ENCODE data around the gene KAT2B. TPM values are rescaled to one million over a fixed set of nuclear protein-coding genes. Genes with fewer than 3 reads are reported as not detected.

KAT2B gene
- total RNA-seq, 4 donors from 2014 or later = 57.2 to 122 (median 74.9) TPM

DNA sequence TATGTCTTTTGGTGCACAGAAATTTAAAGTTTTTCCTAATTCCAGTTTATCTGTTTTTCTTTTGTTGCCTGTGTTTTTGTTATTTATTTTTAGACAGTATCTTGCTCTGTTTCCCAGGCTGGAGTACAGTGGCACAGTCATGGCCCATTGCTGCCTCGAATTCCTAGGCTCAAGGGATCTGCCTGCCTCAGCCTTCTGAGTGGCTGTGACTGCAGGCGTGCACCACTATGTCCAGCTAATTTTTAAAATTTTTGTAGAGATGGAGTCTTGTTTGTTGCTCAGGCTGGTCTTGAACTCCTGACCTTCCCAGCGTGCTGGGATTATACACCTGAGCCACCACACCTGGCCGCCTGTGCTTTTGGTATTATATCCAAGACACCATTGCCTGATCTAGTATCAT lies 22.8 kb downstream of the KAT2B start:
- H3K36me3 ChIP-seq = no peaks in the 10 kb centered on the region
- H3K27ac ChIP-seq = no peak overlapping the region
- peaks cover 34 to 41% of the 10 kb centered on the region in 2 donors for H3K4me1 ChIP-seq
- TF ChIP-seq, protein P1, sequence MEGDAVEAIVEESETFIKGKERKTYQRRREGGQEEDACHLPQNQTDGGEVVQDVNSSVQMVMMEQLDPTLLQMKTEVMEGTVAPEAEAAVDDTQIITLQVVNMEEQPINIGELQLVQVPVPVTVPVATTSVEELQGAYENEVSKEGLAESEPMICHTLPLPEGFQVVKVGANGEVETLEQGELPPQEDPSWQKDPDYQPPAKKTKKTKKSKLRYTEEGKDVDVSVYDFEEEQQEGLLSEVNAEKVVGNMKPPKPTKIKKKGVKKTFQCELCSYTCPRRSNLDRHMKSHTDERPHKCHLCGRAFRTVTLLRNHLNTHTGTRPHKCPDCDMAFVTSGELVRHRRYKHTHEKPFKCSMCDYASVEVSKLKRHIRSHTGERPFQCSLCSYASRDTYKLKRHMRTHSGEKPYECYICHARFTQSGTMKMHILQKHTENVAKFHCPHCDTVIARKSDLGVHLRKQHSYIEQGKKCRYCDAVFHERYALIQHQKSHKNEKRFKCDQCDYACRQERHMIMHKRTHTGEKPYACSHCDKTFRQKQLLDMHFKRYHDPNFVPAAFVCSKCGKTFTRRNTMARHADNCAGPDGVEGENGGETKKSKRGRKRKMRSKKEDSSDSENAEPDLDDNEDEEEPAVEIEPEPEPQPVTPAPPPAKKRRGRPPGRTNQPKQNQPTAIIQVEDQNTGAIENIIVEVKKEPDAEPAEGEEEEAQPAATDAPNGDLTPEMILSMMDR (IDR thresholded peaks at IDR 0.05) = no peak
- no peak for TF ChIP-seq POLR2A (IDR thresholded peaks at IDR 0.05)
- intact Hi-C loops (cut with DNase I) = no loop called here
- no peak for DNase-seq
- no peak overlapping the region for H3K4me3 ChIP-seq (replicated peaks in 1 of 3)
- H3K9me3 ChIP-seq = no peaks in the 10 kb centered on the region
- no peaks in the 10 kb centered on the region for H3K27me3 ChIP-seq
- 63 to 97% methylated on average over 4 of the region's 4 CpGs for WGBS, 2 donors

DNA sequence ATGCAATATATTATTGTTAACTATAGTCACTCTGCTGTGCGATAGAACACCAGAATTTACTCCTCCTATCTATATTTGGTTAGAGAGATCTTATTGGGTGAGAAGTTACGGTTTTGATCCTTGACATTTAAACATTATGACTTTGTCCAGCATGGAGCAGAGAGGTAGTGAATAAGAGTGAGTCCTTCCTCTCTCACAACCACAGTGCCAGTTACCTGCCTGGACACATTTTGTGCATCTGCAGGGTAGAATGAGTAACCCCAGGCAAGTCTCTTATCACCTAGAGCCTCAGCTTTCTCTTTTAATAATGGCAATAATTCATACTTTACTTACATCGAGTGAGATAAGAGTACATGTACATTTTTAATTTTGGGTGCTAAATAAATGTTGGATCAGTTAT lies 24.1 kb downstream of the KAT2B start:
- no peaks in the 10 kb centered on the region for H3K36me3 ChIP-seq
- TF ChIP-seq, protein P1 (IDR thresholded peaks at IDR 0.05) = no peak
- TF ChIP-seq POLR2A (IDR thresholded peaks at IDR 0.05) = no peak
- H3K27ac ChIP-seq = peak overlapping the region in 1 of 3 donors; percentile 32
- H3K4me3 ChIP-seq (replicated peaks in 1 of 3) = no peak overlapping the region
- intact Hi-C loops (cut with DNase I) = no loop called here
- peaks cover 32 to 39% of the 10 kb centered on the region in 2 donors for H3K4me1 ChIP-seq
- 94 to 96% methylated on average over 3 of the region's 3 CpGs for WGBS, 2 donors
- DNase-seq = no peak
- H3K9me3 ChIP-seq = no peaks in the 10 kb centered on the region
- H3K27me3 ChIP-seq = no peaks in the 10 kb centered on the region

DNA sequence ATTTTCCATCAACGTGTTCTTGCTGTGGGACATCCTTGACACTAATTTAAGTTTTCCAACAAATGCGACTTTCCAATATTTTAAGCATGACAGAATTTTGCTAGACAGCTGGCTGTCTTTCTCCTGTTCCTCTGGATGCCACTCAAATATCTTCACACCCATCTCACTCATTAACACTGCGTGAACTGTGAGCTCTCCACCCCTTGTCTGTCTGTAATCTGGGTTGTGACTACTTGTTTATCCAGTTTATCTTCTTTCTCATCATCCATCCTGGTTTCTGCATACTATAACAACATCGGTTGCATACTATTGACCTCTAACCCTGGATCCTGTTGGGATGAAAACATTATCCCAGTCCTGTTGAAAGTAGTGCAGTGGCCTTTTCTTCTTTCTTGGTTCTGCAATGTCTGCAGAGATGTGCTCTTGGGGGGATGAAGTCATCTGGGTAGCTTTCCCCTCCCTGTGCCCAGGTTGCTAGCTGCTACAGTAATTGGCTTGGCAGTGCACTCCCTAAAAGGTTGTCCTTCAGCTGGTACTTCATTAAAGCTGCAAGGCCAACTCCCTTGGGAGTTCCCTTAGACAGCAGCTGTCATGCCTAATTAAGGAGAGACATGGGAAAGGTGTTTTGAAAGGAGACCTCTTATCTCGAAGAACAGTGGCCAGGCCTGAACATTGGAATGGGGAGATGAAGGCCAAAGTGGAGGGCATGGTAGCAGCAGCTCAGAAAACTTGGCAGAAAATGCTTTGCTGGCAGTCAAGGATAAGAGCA lies 24.7 kb downstream of the KAT2B start:
- peak overlapping the region in 1 of 3 donors; percentile 32 for H3K27ac ChIP-seq
- 68 to 69% methylated on average over 5 of the region's 5 CpGs for WGBS, 2 donors
- intact Hi-C loops (cut with DNase I) = no loop called here
- H3K9me3 ChIP-seq = no peaks in the 10 kb centered on the region
- peaks cover 32 to 39% of the 10 kb centered on the region in 2 donors for H3K4me1 ChIP-seq
- no peaks in the 10 kb centered on the region for H3K27me3 ChIP-seq
- peak in 1 of 2 donors; percentile 43 for DNase-seq
- TF ChIP-seq POLR2A (IDR thresholded peaks at IDR 0.05) = no peak
- TF ChIP-seq, protein P1 (IDR thresholded peaks at IDR 0.05) = no peak
- H3K4me3 ChIP-seq (replicated peaks in 1 of 3) = no peak overlapping the region
- H3K36me3 ChIP-seq = no peaks in the 10 kb centered on the region

DNA sequence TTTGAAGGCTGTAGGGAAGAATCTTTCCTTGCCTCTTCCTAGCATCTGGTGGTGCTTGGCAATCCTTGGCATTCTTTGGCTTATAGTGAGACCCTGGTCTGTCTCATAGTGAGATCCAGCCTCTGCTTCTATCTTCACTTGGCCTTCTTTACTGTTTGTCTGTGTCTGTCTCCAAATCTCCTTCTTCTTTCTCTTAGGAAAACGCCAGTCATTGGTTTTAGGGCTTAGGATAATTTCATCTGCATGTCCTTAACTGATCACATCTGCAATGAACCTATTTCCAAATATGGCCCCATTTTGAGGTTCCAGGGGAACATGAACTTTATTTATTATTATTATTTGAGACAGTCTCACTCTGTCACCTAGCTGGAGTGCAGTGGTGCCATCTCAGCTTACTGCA lies 25.8 kb downstream of the KAT2B start:
- intact Hi-C loops (cut with DNase I) = no loop called here
- no peak for DNase-seq
- WGBS, 2 donors = 93 to 94% methylated on average over 1 of the region's 1 CpG
- Histone ChIP-seq H3K4me3 (replicated peaks in 1 of 3) (no peak overlapping the region), H3K9me3 (no peaks in the 10 kb centered on the region), H3K27me3 (no peaks in the 10 kb centered on the region), H3K27ac (peak overlapping the region in 2 of 3 donors; percentile 22 to 32), H3K4me1 (peaks cover 26 to 33% of the 10 kb centered on the region in 2 donors), H3K36me3 (no peaks in the 10 kb centered on the region)
- TF ChIP-seq, protein P1 (IDR thresholded peaks at IDR 0.05) = no peak
- no peak for TF ChIP-seq POLR2A (IDR thresholded peaks at IDR 0.05)

DNA sequence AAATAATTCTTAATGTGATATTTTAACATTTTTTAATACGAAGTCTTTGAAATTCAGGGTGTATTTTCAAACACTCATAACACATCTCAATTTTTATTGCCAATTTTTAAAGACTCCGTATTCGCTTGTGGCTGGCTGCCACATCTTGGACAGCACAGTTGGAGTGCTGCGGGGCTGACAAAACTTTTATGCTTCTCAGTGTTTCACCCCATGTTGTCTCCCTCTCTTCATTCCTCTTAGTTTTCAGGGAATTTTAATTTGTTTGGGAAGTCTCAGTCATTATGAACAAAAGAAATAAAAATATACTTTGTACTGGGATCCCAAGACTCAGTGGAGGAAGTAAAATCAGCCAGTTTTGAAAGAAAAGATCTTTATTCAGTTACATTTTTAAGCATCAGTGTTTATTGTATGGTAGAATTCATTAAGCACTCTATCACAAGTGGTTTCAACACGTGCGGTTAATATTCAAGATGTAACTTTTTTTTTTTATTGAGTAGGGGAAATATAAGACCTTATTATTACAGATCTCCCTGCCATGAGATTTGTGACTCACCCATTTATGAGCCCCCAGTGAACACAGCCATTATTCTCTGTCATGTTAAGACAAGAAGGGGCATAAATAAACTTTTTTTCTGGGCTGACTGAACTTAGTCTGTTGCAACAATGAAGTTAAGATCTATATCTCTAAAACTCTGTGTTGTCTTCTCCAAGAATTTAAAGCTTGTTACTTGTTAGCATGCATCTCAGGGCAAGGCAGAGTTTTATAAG lies 26.8 kb downstream of the KAT2B start:
- Histone ChIP-seq H3K36me3 (no peaks in the 10 kb centered on the region), H3K27me3 (no peaks in the 10 kb centered on the region), H3K9me3 (no peaks in the 10 kb centered on the region), H3K4me1 (peaks cover 24 to 32% of the 10 kb centered on the region in 2 donors), H3K4me3 (replicated peaks in 1 of 3) (no peak overlapping the region), H3K27ac (peak overlapping the region in 2 of 3 donors; percentile 8 to 27)
- TF ChIP-seq POLR2A (IDR thresholded peaks at IDR 0.05) = no peak
- TF ChIP-seq, protein P1 (IDR thresholded peaks at IDR 0.05) = no peak
- peak; percentile 24 to 33 for DNase-seq
- 47 to 49% methylated on average over 6 of the region's 6 CpGs for WGBS, 2 donors
- intact Hi-C loops (cut with DNase I) = no loop called here

Measured in thyroid gland (tissue), 4 donors.